Peyer's patch (tissue), 4 donors: Measurements from ENCODE around the gene ROBO2. TPM values are rescaled to one million over a fixed set of nuclear protein-coding genes. Genes with fewer than 3 reads are reported as not detected.

ENCODE experiments used
- DNase-seq, 3 donors: peaks; one replicate each; pipeline ENCODE4 v3.0.0-alpha.2; 2017 to 2019
- H3K27ac ChIP-seq, 4 donors: fragments of 200-600 bp; sonication (generic); one replicate each; pipeline ENCODE4 v1.5.1; 2016 to 2019
- H3K27me3 ChIP-seq, 2 donors: fragments of 200-600 bp; sonication (generic); one replicate each; pipeline ENCODE4 v1.5.1; 2019
- H3K36me3 ChIP-seq, 3 donors: fragments of 200-600 bp; sonication (generic); one replicate each; pipeline ENCODE4 v1.5.1; 2016 to 2019
- H3K4me1 ChIP-seq, 4 donors: fragments of 200-600 bp; sonication (generic); one replicate each; pipeline ENCODE4 v1.5.1; 2016 to 2019
- H3K4me3 ChIP-seq, 4 donors: fragments of 200-600 bp; sonication (generic); 1 replicate in 3 of 4; 2 replicates in 1 of 4; pipeline ENCODE4 v1.5.1; 2016 to 2019; ENCODE audit warnings: mild to moderate bottlenecking in 1 of 4
- H3K9me3 ChIP-seq, 4 donors: fragments of 200-600 bp; sonication (generic); one replicate each; pipeline ENCODE4 v1.5.1; 2016 to 2019; ENCODE audit warnings: mild to moderate bottlenecking in 1 of 4
- CTCF ChIP-seq, 6 experiments: fragments of 450-650 bp in 4 of 6; fragments of 200-600 bp in 2 of 6; sonication (generic) in 1 of 6; IDR thresholded peaks; one replicate each; pipeline ENCODE4 v1.5.1; 2017 to 2019; ENCODE audit warnings: antibody characterized with exemption in 6 of 6, mild to moderate bottlenecking in 3 of 6, moderate library complexity in 1 of 6
- POLR2A ChIP-seq, 2 donors: fragments of 450-650 bp; IDR thresholded peaks; one replicate each; pipeline ENCODE4 v1.5.1; 2017; ENCODE audit warnings: antibody characterized with exemption in 2 of 2, mild to moderate bottlenecking in 2 of 2, moderate library complexity in 2 of 2
- total RNA-seq, 4 donors: library from RNA; depleted of rRNA; stranded (reverse); fragments of >200 nt; gene quantifications; one replicate each; pipeline ENCODE4 v1.1.0, GENCODE V29; 2016

ROBO2 gene
- total RNA-seq, 4 donors from 2014 or later: 1.1 to 5.4 (median 3.4) TPM

DNA sequence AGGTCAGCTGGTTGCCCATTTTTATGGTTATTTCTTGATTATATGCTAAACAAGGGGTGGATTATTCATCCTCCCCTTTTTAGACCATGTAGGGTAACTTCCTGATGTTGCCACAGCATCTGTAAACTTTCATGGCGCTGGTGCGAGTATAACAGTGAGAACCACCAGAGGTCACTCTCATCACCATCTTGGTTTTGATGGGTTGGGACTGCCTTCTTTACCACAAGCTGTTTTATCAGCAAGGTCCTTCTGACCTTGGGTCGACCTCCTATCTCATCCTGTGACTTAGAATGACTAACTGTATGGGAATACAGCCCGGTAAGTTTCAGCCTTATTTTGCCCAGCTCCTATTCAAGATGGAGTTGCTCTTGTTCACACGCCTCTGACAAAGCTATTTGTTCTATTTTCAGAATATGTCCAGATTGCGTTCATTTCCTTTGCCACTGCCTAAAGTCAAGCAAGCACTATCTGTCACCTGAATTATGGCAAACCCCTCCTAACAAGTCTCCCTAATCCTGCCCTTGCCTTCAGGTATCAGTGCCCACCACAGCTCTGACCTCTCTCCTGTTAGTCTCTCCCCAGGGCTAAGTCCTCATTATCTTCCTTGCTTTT is 308.5 kb downstream of the ROBO2 start:
- TF ChIP-seq POLR2A (IDR thresholded peaks at IDR 0.05) (no peak), CTCF (IDR thresholded peaks at IDR 0.05) (peak in 2 of 6 experiments; percentile 8 to 9)
- H3K27me3 ChIP-seq: no peaks in the 10 kb centered on the region
- no peaks in the 10 kb centered on the region for H3K9me3 ChIP-seq
- no peaks in the 10 kb centered on the region for H3K36me3 ChIP-seq
- H3K27ac ChIP-seq: no peak overlapping the region
- no peaks in the 10 kb centered on the region for H3K4me1 ChIP-seq
- DNase-seq: no peak
- H3K4me3 ChIP-seq: no peak overlapping the region

- Histone ChIP-seq H3K36me3 (no peaks in the 10 kb centered on the region), H3K27me3 (no peaks in the 10 kb centered on the region), H3K9me3 (no peaks in the 10 kb centered on the region), H3K4me1 (no peaks in the 10 kb centered on the region), H3K27ac (no peak overlapping the region), H3K4me3 (no peak overlapping the region)
- DNase-seq: no peak
- TF ChIP-seq CTCF (IDR thresholded peaks at IDR 0.05) (no peak), POLR2A (IDR thresholded peaks at IDR 0.05) (no peak)
These were observed 315.1 kb downstream of the ROBO2 start for GRCh38 chr3:77354958-77355357.

- H3K36me3 ChIP-seq: no peaks in the 10 kb centered on the region
- DNase-seq: no peak
- no peaks in the 10 kb centered on the region for H3K27me3 ChIP-seq
- H3K4me3 ChIP-seq: no peak overlapping the region
- no peaks in the 10 kb centered on the region for H3K9me3 ChIP-seq
- no peaks in the 10 kb centered on the region for H3K4me1 ChIP-seq
- no peak for TF ChIP-seq CTCF (IDR thresholded peaks at IDR 0.05)
- TF ChIP-seq POLR2A (IDR thresholded peaks at IDR 0.05): no peak
- H3K27ac ChIP-seq: no peak overlapping the region
These were observed 323.0 kb downstream of the ROBO2 start for GRCh38 chr3:77362936-77363335.

DNA sequence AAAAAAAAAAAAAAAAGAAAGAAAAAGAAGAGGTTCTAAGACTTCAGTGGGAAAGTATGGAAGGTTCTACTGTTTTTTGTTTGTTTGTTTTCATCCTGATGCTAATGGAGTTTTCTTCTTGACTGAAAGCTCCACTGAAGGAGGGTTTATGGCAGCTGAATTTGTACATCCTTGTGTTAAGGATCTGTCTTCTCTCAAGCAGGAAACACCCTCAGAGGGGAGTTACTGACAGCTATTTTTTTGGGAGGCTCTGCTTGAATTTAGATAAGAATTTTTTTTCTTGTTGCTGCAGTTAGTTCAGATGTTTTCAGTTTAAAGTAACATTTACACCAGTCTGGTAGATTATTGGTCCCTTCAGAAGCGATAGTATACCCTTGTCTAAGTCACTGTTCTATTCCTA is 325.3 kb downstream of the ROBO2 start:
- H3K27me3 ChIP-seq: no peaks in the 10 kb centered on the region
- no peak overlapping the region for H3K4me3 ChIP-seq
- H3K4me1 ChIP-seq: no peaks in the 10 kb centered on the region
- TF ChIP-seq CTCF (IDR thresholded peaks at IDR 0.05): no peak
- no peak for TF ChIP-seq POLR2A (IDR thresholded peaks at IDR 0.05)
- H3K9me3 ChIP-seq: no peaks in the 10 kb centered on the region
- H3K36me3 ChIP-seq: no peaks in the 10 kb centered on the region
- no peak overlapping the region for H3K27ac ChIP-seq
- DNase-seq: no peak

DNA sequence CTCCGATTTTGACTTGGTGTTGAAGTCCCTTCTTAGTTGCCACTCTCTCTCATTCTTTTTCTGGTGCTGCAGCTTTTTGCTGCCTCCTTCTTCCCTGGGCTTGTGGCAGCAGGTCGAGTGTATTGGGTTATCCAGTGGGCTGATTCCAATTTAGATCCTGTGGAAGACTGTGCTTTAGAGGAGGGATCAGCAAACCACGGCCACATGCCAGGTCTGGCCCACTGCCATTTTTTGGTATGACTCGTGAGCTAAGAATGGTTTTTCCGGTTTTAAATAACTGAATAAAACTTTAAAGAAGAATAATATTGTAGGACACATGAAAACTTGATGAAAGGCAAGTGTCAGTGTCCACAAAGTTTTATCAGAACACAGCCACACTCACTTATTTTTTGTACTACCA is 330.5 kb downstream of the ROBO2 start:
- no peak for DNase-seq
- TF ChIP-seq POLR2A (IDR thresholded peaks at IDR 0.05) (no peak), CTCF (IDR thresholded peaks at IDR 0.05) (no peak)
- no peak overlapping the region for H3K27ac ChIP-seq
- H3K27me3 ChIP-seq: no peaks in the 10 kb centered on the region
- H3K36me3 ChIP-seq: no peaks in the 10 kb centered on the region
- H3K4me3 ChIP-seq: no peak overlapping the region
- H3K9me3 ChIP-seq: no peaks in the 10 kb centered on the region
- H3K4me1 ChIP-seq: no peaks in the 10 kb centered on the region

- no peak for DNase-seq
- H3K27ac ChIP-seq: no peak overlapping the region
- no peaks in the 10 kb centered on the region for H3K36me3 ChIP-seq
- no peaks in the 10 kb centered on the region for H3K4me1 ChIP-seq
- H3K4me3 ChIP-seq: no peak overlapping the region
- H3K9me3 ChIP-seq: no peaks in the 10 kb centered on the region
- TF ChIP-seq CTCF (IDR thresholded peaks at IDR 0.05): no peak
- no peak for TF ChIP-seq POLR2A (IDR thresholded peaks at IDR 0.05)
- H3K27me3 ChIP-seq: no peaks in the 10 kb centered on the region
These were observed 332.1 kb downstream of the ROBO2 start for GRCh38 chr3:77372018-77372417.
